Measurements from ENCODE around the gene LNPK. TPM values are rescaled to one million over a fixed set of nuclear protein-coding genes. Genes with fewer than 3 reads are reported as not detected.
A peak's percentile ranks its signal among the peaks of the same experiment; 100 is the strongest.

LNPK gene
- total and polyA plus RNA-seq, 2 donors (not counting 1 experiment from before 2014, with no cell fraction given): 38.1 to 38.4 TPM

- TF ChIP-seq EZH2 (IDR thresholded peaks at IDR 0.05; ENCODE audit: low read length, missing control alignments) (no peak), CTCF (conservative IDR thresholded peaks at IDR 0.05 in 1 of 2, IDR thresholded peaks at IDR 0.05 in 1 of 2; ENCODE audit: low read depth in 1 of 2, low read length in 2 of 2) (no peak)
- Histone ChIP-seq H3K4me1 (ENCODE audit: control insufficient read depth, extremely low read depth, insufficient read depth, low read length) (peaks cover 4% of the 10 kb centered on the region), H3K27ac (ENCODE audit: insufficient read depth, low read length) (no peak overlapping the region), H3K9ac (ENCODE audit: insufficient read depth, low read length) (no peak overlapping the region), H3K79me2 (ENCODE audit: control insufficient read depth, insufficient read depth, low read length) (peaks cover 23% of the 10 kb centered on the region), H3K9me3 (ENCODE audit: control insufficient read depth, insufficient read depth, low read depth, low read length) (no peaks in the 10 kb centered on the region), H3K4me2 (ENCODE audit: extremely low read depth, insufficient read depth, low read length) (no peak overlapping the region), H4K20me1 (ENCODE audit: control insufficient read depth, extremely low read depth, insufficient read depth, low read length) (no peaks in the 10 kb centered on the region), H3K36me3 (ENCODE audit: control insufficient read depth, insufficient read depth, low read length) (no peaks in the 10 kb centered on the region), H3K27me3 (ENCODE audit: control insufficient read depth, insufficient read depth, low read length) (no peaks in the 10 kb centered on the region), H2AFZ (ENCODE audit: low read length) (no peak overlapping the region), H3K4me3 (replicated peaks in 1 of 4; ENCODE audit: control extremely low read depth in 1 of 4, insufficient read depth in 1 of 4, low read depth in 3 of 4, low read length in 4 of 4) (no peak overlapping the region)
- no peak for DNase-seq (ENCODE audit: low read depth in 2 of 2)
Observed at GRCh38 chr2:176003958-176004357, 1.9 kb upstream of the LNPK start.

GRCh38 chr2:176002688-176003210 is 682 bp upstream of the LNPK start:
- H3K4me1 ChIP-seq (ENCODE audit: control insufficient read depth, extremely low read depth, insufficient read depth, low read length): peaks cover 4% of the 10 kb centered on the region
- no peaks in the 10 kb centered on the region for H4K20me1 ChIP-seq (ENCODE audit: control insufficient read depth, extremely low read depth, insufficient read depth, low read length)
- peak overlapping the region; percentile 95 for H3K4me2 ChIP-seq (ENCODE audit: extremely low read depth, insufficient read depth, low read length)
- TF ChIP-seq CTCF (conservative IDR thresholded peaks at IDR 0.05 in 1 of 2, IDR thresholded peaks at IDR 0.05 in 1 of 2; ENCODE audit: low read depth in 1 of 2, low read length in 2 of 2): no peak
- peak overlapping the region; percentile 71 to 94 (median 84) for H3K4me3 ChIP-seq (replicated peaks in 1 of 4; ENCODE audit: control extremely low read depth in 1 of 4, insufficient read depth in 1 of 4, low read depth in 3 of 4, low read length in 4 of 4)
- H2AFZ ChIP-seq (ENCODE audit: low read length): peak overlapping the region; percentile 95
- H3K79me2 ChIP-seq (ENCODE audit: control insufficient read depth, insufficient read depth, low read length): peaks cover 28% of the 10 kb centered on the region
- H3K9ac ChIP-seq (ENCODE audit: insufficient read depth, low read length): peak overlapping the region; percentile 26
- DNase-seq (ENCODE audit: low read depth in 2 of 2): peak; percentile 24 to 38
- no peaks in the 10 kb centered on the region for H3K9me3 ChIP-seq (ENCODE audit: control insufficient read depth, insufficient read depth, low read depth, low read length)
- H3K27me3 ChIP-seq (ENCODE audit: control insufficient read depth, insufficient read depth, low read length): no peaks in the 10 kb centered on the region
- no peaks in the 10 kb centered on the region for H3K36me3 ChIP-seq (ENCODE audit: control insufficient read depth, insufficient read depth, low read length)
- peak overlapping the region; percentile 66 for H3K27ac ChIP-seq (ENCODE audit: insufficient read depth, low read length)

GRCh38 chr2:176001281-176001915 is 669 bp downstream of the LNPK start:
- Histone ChIP-seq H3K9ac (ENCODE audit: insufficient read depth, low read length) (peak overlapping the region; percentile 63), H3K9me3 (ENCODE audit: control insufficient read depth, insufficient read depth, low read depth, low read length) (no peaks in the 10 kb centered on the region), H3K4me2 (ENCODE audit: extremely low read depth, insufficient read depth, low read length) (peak overlapping the region; percentile 74), H3K27me3 (ENCODE audit: control insufficient read depth, insufficient read depth, low read length) (no peaks in the 10 kb centered on the region), H3K4me1 (ENCODE audit: control insufficient read depth, extremely low read depth, insufficient read depth, low read length) (peaks cover 4% of the 10 kb centered on the region), H3K4me3 (replicated peaks in 1 of 4; ENCODE audit: control extremely low read depth in 1 of 4, insufficient read depth in 1 of 4, low read depth in 3 of 4, low read length in 4 of 4) (peak overlapping the region; percentile 69 to 94 (median 79)), H3K79me2 (ENCODE audit: control insufficient read depth, insufficient read depth, low read length) (peaks cover 33% of the 10 kb centered on the region), H2AFZ (ENCODE audit: low read length) (peak overlapping the region; percentile 94), H3K36me3 (ENCODE audit: control insufficient read depth, insufficient read depth, low read length) (no peaks in the 10 kb centered on the region), H4K20me1 (ENCODE audit: control insufficient read depth, extremely low read depth, insufficient read depth, low read length) (no peaks in the 10 kb centered on the region), H3K27ac (ENCODE audit: insufficient read depth, low read length) (peak overlapping the region; percentile 77)
- DNase-seq (ENCODE audit: low read depth in 2 of 2): peak; percentile 46 to 52
- TF ChIP-seq EZH2 (IDR thresholded peaks at IDR 0.05; ENCODE audit: low read length, missing control alignments): no peak
- no peak for TF ChIP-seq CTCF (conservative IDR thresholded peaks at IDR 0.05 in 1 of 2, IDR thresholded peaks at IDR 0.05 in 1 of 2; ENCODE audit: low read depth in 1 of 2, low read length in 2 of 2)
